CD14-positive monocyte (primary cell): ENCODE data around the gene OLFML3. TPM values are rescaled to one million over a fixed set of nuclear protein-coding genes. Genes with fewer than 3 reads are reported as not detected.

Experiments used
- DNase-seq, 3 donors: peaks; one replicate each; pipeline ENCODE4 v3.0.0-alpha.2; 2011 to 2022
- H2AFZ ChIP-seq: 2 replicates; pipeline ENCODE4 v1.6.0; 2012; ENCODE audit warnings: mild to moderate bottlenecking, low read depth, low read length, inconsistent platforms; ENCODE audit not compliant: insufficient read depth, poor library complexity, severe bottlenecking
- H3K27ac ChIP-seq, 2 donors: 1 replicate in 1 of 2; 2 replicates in 1 of 2; pipeline ENCODE4 v1.5.1; 2012 to 2013; ENCODE audit warnings: low read length in 2 of 2, control low read depth in 1 of 2, inconsistent platforms in 1 of 2, low read depth in 1 of 2, mild to moderate bottlenecking in 1 of 2
- H3K27me3 ChIP-seq, 2 donors: one replicate each; pipeline versions ENCODE4 v1.6.0 to v1.6.1; 2011 to 2013; ENCODE audit warnings: low read length in 2 of 2; ENCODE audit not compliant: control insufficient read depth in 2 of 2, insufficient read depth in 2 of 2
- H3K36me3 ChIP-seq, 2 donors: replicated peaks in 1 of 2; 1 replicate in 1 of 2; 2 replicates in 1 of 2; pipeline versions ENCODE4 v1.5.1 to v1.6.1; 2012 to 2013; ENCODE audit warnings: low read length in 2 of 2, control low read depth in 1 of 2, inconsistent platforms in 1 of 2, mild to moderate bottlenecking in 1 of 2; ENCODE audit not compliant: insufficient read depth in 2 of 2, control insufficient read depth in 1 of 2
- H3K4me1 ChIP-seq, 2 donors: 1 replicate in 1 of 2; 2 replicates in 1 of 2; pipeline versions ENCODE4 v1.5.1 to v1.6.1; 2012 to 2013; ENCODE audit warnings: low read length in 2 of 2, control low read depth in 1 of 2, inconsistent platforms in 1 of 2, mild to moderate bottlenecking in 1 of 2, moderate library complexity in 1 of 2; ENCODE audit not compliant: insufficient read depth in 2 of 2, control insufficient read depth in 1 of 2
- H3K4me2 ChIP-seq: replicated peaks from 2 replicates; pipeline ENCODE3; 2012; ENCODE audit warnings: low read length, moderate library complexity, mild to moderate bottlenecking; ENCODE audit not compliant: poor library complexity, severe bottlenecking; ENCODE audit errors: extremely low read depth
- H3K4me3 ChIP-seq, 3 experiments: fragments of 200-600 bp in 1 of 3; sonication (generic) in 1 of 3; replicated peaks in 1 of 3; 1 replicate in 2 of 3; 2 replicates in 1 of 3; pipeline ENCODE4 v1.5.1; 2011 to 2013; ENCODE audit warnings: low read length in 3 of 3, mild to moderate bottlenecking in 3 of 3, control low read depth in 2 of 3, low read depth in 2 of 3, inconsistent platforms in 1 of 3, moderate library complexity in 1 of 3
- H3K79me2 ChIP-seq: 2 replicates; pipeline ENCODE4 v1.6.0; 2012; ENCODE audit warnings: mild to moderate bottlenecking, control low read depth, inconsistent platforms, low read length, moderate library complexity; ENCODE audit not compliant: insufficient read depth
- H3K9ac ChIP-seq: 2 replicates; pipeline ENCODE4 v1.6.0; 2017; ENCODE audit warnings: low read length, mild to moderate bottlenecking; ENCODE audit not compliant: insufficient read depth, poor library complexity, severe bottlenecking
- H3K9me3 ChIP-seq, 2 donors: replicated peaks in 1 of 2; 1 replicate in 1 of 2; 2 replicates in 1 of 2; pipeline versions ENCODE4 v1.5.1 to v1.6.1; 2012 to 2013; ENCODE audit warnings: low read length in 2 of 2, control low read depth in 1 of 2; ENCODE audit not compliant: control insufficient read depth in 1 of 2, insufficient read depth in 1 of 2
- H4K20me1 ChIP-seq: 2 replicates; pipeline ENCODE4 v1.6.0; 2012; ENCODE audit warnings: mild to moderate bottlenecking, low read length, control low read depth, moderate library complexity; ENCODE audit not compliant: insufficient read depth
- H3K27ac Mint-ChIP-seq, 7 donors: one replicate each; pipeline ENCODE4 v1.8.0; 2020; ENCODE audit warnings: mild to moderate bottlenecking in 7 of 7, mixed read lengths in 7 of 7, moderate library complexity in 6 of 7, inconsistent platforms in 2 of 7
- H3K27me3 Mint-ChIP-seq, 3 donors: one replicate each; pipeline ENCODE4 v1.8.0; 2021 to 2022; ENCODE audit warnings: low read depth in 3 of 3, mild to moderate bottlenecking in 3 of 3, mixed read lengths in 3 of 3, moderate library complexity in 3 of 3, inconsistent platforms in 1 of 3
- H3K36me3 Mint-ChIP-seq, 2 donors: one replicate each; pipeline ENCODE4 v1.8.0; 2020; ENCODE audit warnings: mixed read lengths in 2 of 2, inconsistent platforms in 1 of 2, mild to moderate bottlenecking in 1 of 2
- H3K4me1 Mint-ChIP-seq: one replicate; pipeline ENCODE4 v1.8.0; 2020; ENCODE audit warnings: mild to moderate bottlenecking, mixed read lengths
- H3K4me3 Mint-ChIP-seq, 2 donors: one replicate each; pipeline ENCODE4 v1.8.0; 2020; ENCODE audit warnings: mild to moderate bottlenecking in 2 of 2, mixed read lengths in 2 of 2, moderate library complexity in 1 of 2
- H3K9me3 Mint-ChIP-seq, 7 donors: one replicate each; pipeline ENCODE4 v1.8.0; 2020 to 2022; ENCODE audit warnings: mixed read lengths in 7 of 7, mild to moderate bottlenecking in 6 of 7, moderate library complexity in 6 of 7, inconsistent platforms in 2 of 7
- CTCF ChIP-seq: fragments of 200-600 bp; IDR thresholded peaks from one replicate; pipeline ENCODE4 v1.8.0; 2022; ENCODE audit warnings: antibody characterized with exemption, mild to moderate bottlenecking
- intact Hi-C, 2 donors: fragments of 100-400 bp; cut with micrococcal nuclease; formaldehyde crosslinking; loops; one replicate each; pipeline versions ENCODE4 v1.15.0 to v1.15.1; 2023
- polyA plus RNA-seq, 3 donors: library from polyadenylated mRNA; depleted of rRNA in 1 of 3; unstranded in 2 of 3; stranded (reverse) in 1 of 3; fragments of 300-500 nt in 2 of 3; fragments of >200 nt in 1 of 3; fragmentation: Illumina TruSeq in 2 of 3; gene quantifications; 1 replicate in 2 of 3; 2 replicates in 1 of 3; pipeline ENCODE4 v1.2.3, GENCODE V29; 2012 to 2021

The OLFML3 gene
- polyA plus RNA-seq, 3 donors, result 0.08 to 0.37 (median 0.28) TPM

GRCh38 chr1:113942527-113942926, 36.7 kb upstream of the OLFML3 start:
- Histone ChIP-seq H3K4me1 (peaks cover 70 to 90% of the 10 kb centered on the region in 2 donors), H3K36me3 (peaks cover 12 to 18% of the 10 kb centered on the region in 2 donors), H2AFZ (no peak overlapping the region), H4K20me1 (peaks cover 83% of the 10 kb centered on the region), H3K4me3 (peak overlapping the region in 1 of 3 experiments; percentile 42), H3K9ac (no peak overlapping the region), H3K79me2 (peaks cover 100% of the 10 kb centered on the region), H3K27ac (peak overlapping the region in 1 of 2 donors; percentile 69), H3K27me3 (no peaks in the 10 kb centered on the region), H3K4me2 (peak overlapping the region; percentile 46), H3K9me3 (no peaks in the 10 kb centered on the region)
- H3K4me3 Mint-ChIP-seq, result no peak overlapping the region
- H3K27me3 Mint-ChIP-seq, result no peaks in the 10 kb centered on the region
- intact Hi-C loops, result loop anchor here in 1 of 2 donors (5.0 kb wide), 1 partner anchor 35 kb away; the partner anchor contains the start of gene DCLRE1B
- peak overlapping the region; percentile 54 to 91 (median 77) for H3K27ac Mint-ChIP-seq
- TF ChIP-seq CTCF, result no peak
- peaks cover 33 to 53% of the 10 kb centered on the region in 2 donors for H3K36me3 Mint-ChIP-seq
- H3K9me3 Mint-ChIP-seq, result no peaks in the 10 kb centered on the region
- peaks cover 80% of the 10 kb centered on the region for H3K4me1 Mint-ChIP-seq
- no peak for DNase-seq

- H3K4me3 Mint-ChIP-seq, result no peak overlapping the region
- DNase-seq, result peak; percentile 73 to 95 (median 89)
- Histone ChIP-seq H3K36me3 (peaks cover 12 to 18% of the 10 kb centered on the region in 2 donors), H2AFZ (no peak overlapping the region), H3K4me3 (peak overlapping the region in 1 of 3 experiments; percentile 42), H3K9ac (no peak overlapping the region), H3K4me2 (peak overlapping the region; percentile 46), H3K4me1 (peaks cover 70 to 90% of the 10 kb centered on the region in 2 donors), H4K20me1 (peaks cover 83% of the 10 kb centered on the region), H3K27ac (peak overlapping the region; percentile 42 to 69), H3K9me3 (no peaks in the 10 kb centered on the region), H3K79me2 (peaks cover 100% of the 10 kb centered on the region), H3K27me3 (no peaks in the 10 kb centered on the region)
- peak overlapping the region in 6 of 7 donors; percentile 73 to 90 (median 76) for H3K27ac Mint-ChIP-seq
- TF ChIP-seq CTCF, result no peak
- peaks cover 32 to 46% of the 10 kb centered on the region in 2 donors for H3K36me3 Mint-ChIP-seq
- intact Hi-C loops, result loop anchor here in 1 of 2 donors (5.0 kb wide), 1 partner anchor 36 kb away; the partner anchor contains the start of gene DCLRE1B
- H3K4me1 Mint-ChIP-seq, result peaks cover 79% of the 10 kb centered on the region
- no peaks in the 10 kb centered on the region for H3K27me3 Mint-ChIP-seq
- no peaks in the 10 kb centered on the region for H3K9me3 Mint-ChIP-seq
Observed at GRCh38 chr1:113943028-113943811, 36.1 kb upstream of the OLFML3 start.
